Activated CD4-positive, alpha-beta T cell treated with anti-CD3 and anti-CD28 coated beads, Interleukin-2, amount 50 U/mL, for 48 hours (primary cell): ENCODE measurements around the gene FBXO3.

Experiments used
- DNase-seq, 2 experiments: peaks; one replicate each; pipeline ENCODE4 v3.0.0-alpha.2; 2020

FBXO3 gene

GRCh38 chr11:33700063-33700501, 74.2 kb downstream of the FBXO3 start:
- no peak for DNase-seq

DNA sequence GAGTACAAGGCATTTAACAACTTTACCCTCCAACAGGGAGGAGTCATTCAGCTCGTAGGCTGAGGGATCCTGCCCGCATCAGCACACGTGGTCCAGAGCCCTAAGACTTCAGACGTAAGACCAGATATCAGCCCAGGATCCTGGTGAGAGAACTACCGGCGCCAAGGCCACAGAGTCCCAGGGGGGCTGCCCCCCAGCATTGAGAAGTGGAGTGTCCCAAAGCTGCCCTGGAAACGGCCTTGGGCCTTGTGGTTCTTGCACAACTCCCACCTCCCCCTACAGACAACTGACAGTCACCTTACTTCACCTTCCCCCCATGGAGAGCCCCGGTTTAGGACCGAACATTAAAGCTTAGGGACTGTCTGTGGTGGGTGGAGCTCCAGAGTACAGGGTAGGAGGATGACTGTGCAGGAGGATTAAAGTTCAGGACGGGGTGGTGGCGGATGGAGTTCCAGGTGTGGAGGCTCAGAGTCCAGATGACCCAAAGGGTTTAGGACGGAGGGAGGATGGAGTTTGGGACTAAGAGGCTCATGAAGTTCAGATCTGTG, 74.7 kb downstream of the FBXO3 start:
- DNase-seq: no peak

- DNase-seq: no peak
These were observed 75.4 kb downstream of the FBXO3 start for GRCh38 chr11:33698921-33699320.

DNA sequence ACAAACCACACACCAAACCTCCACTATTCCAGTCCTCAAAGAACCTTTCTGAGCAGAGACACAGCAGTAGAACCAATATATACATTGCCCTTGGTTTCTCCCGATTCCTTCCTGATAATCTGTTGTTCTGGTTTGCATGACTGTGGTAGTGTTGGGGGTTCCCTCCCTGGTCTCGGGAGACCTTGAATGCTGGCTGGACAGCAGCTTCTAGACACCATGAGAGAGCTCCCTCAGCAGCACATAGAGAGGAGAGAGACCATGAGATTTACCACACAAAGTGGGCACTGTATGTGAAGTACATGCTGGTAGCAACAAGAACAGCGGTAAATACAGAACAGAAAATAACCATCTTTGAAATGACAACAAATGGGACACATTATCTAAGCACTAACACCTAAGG, 76.3 kb downstream of the FBXO3 start:
- DNase-seq: no peak

GRCh38 chr11:33696931-33697638, 77.2 kb downstream of the FBXO3 start:
- DNase-seq: no peak

DNA sequence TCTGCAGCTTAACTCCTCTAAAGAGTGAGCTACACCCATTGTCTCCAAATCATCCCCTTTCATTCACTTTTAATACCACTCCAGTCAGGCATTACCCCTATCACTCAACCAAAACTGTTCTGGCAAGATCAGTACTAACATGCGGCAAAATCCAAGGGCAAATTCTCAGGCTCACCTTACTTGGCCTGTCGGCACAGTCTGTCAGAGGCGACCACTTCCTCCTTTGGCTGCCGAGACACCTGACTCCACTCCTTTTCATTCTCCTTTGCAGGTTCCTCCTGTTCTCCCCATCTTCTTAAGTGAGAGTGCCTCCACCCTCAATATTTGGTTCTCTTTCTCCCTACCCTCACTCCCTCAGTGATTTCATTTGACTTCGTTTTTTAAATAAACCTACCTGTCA, 77.9 kb downstream of the FBXO3 start:
- DNase-seq: no peak

DNA sequence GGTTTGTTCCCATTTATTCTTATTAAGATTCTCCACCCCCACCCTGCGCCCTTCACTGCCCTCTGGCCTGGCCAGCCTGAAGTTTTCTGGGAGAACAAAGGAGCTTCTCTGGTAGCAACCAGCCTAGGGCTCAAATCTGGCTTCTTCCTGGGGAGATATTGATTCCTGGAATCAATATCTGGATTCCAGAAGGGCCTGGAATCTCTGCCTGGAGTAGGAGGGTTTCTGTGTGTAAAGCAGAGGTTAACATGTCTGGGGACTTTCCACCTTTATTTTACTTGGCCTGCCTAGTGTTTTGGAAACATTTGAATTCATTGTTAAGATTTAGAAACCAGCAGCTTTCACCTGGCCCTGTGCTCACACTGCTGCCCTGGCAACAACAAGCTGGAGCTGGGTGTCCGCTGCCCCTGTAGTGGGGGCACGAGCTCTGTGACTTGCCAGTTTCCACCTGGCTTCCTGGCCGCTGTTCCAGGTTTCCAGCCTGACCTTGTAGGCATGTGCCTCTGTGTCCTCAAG, 79.2 kb downstream of the FBXO3 start:
- no peak for DNase-seq

GRCh38 chr11:33694346-33695050, 79.8 kb downstream of the FBXO3 start:
- DNase-seq: no peak

DNA sequence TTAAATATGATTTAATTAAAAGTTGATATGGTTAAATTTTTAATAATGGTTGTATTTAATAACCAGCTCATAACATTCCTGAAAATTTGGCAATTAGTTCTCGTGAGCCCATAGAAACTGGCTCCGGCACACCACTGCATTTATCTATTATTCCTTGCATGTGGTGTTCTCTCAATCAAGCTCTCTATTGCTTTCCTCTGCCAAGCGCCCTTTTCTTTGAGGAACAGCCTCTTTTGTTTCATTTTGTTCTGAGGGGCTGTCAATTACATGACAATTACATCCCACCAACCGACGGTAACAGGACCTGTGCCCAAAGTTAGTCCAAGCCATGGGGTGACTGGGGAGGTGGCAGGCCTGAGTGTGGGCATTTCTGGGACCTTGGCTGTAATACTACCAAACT, 81.8 kb downstream of the FBXO3 start:
- no peak for DNase-seq

- DNase-seq: no peak
These were observed 82.3 kb downstream of the FBXO3 start for GRCh38 chr11:33692013-33692504.

- no peak for DNase-seq
These were observed 83.1 kb downstream of the FBXO3 start for GRCh38 chr11:33691066-33691864.
